ENCODE measurements around the gene STX10.

STX10 gene

GRCh38 chr19:13139633-13140311 is 10.4 kb downstream of the STX10 start:
- DNase-seq = no peak

GRCh38 chr19:13138916-13139198 is 11.3 kb downstream of the STX10 start:
- no peak for DNase-seq

- no peak for DNase-seq
Observed at GRCh38 chr19:13138171-13138915, 11.8 kb downstream of the STX10 start.

GRCh38 chr19:13137290-13137794 is 12.8 kb downstream of the STX10 start:
- no peak for DNase-seq

GRCh38 chr19:13135068-13136062 is 14.8 kb downstream of the STX10 start:
- DNase-seq = no peak

- DNase-seq = no peak
Observed at GRCh38 chr19:13134626-13135025, 15.5 kb downstream of the STX10 start.

- DNase-seq = no peak
Observed at GRCh38 chr19:13133241-13133870, 16.8 kb downstream of the STX10 start.

GRCh38 chr19:13132471-13133180 is 17.5 kb downstream of the STX10 start:
- no peak for DNase-seq

GRCh38 chr19:13130886-13131490 is 19.2 kb downstream of the STX10 start:
- no peak for DNase-seq

- no peak for DNase-seq
Observed at GRCh38 chr19:13129384-13129783, 20.8 kb downstream of the STX10 start.

GRCh38 chr19:13128583-13128982 is 21.6 kb downstream of the STX10 start:
- DNase-seq = no peak

GRCh38 chr19:13127811-13128575 is 22.2 kb downstream of the STX10 start:
- no peak for DNase-seq

GRCh38 chr19:13127051-13127450 is 23.1 kb downstream of the STX10 start:
- no peak for DNase-seq

GRCh38 chr19:13122980-13123957 is 26.9 kb downstream of the STX10 start:
- no peak for DNase-seq

- DNase-seq = no peak
Observed at GRCh38 chr19:13122275-13122878, 27.8 kb downstream of the STX10 start.

- DNase-seq = no peak
Observed at GRCh38 chr19:13121551-13122274, 28.5 kb downstream of the STX10 start.

- no peak for DNase-seq
Observed at GRCh38 chr19:13120817-13121216, 29.4 kb downstream of the STX10 start.

- peak; percentile 43 to 57 for DNase-seq
Observed at GRCh38 chr19:13120031-13120430, 30.1 kb downstream of the STX10 start.

Data from inflammatory macrophage (primary cell).